Bronchial epithelial cell (primary cell): ENCODE data around the gene SEBOX. TPM values are rescaled to one million over a fixed set of nuclear protein-coding genes. Genes with fewer than 3 reads are reported as not detected.

ENCODE experiments used
- DNase-seq: peaks from one replicate; pipeline ENCODE4 v3.0.0-alpha.2; 2010; ENCODE audit warnings: low read depth
- FAIRE-seq: peaks from 2 replicates; lab custom pipeline; 2011; peaks lifted over from hg19 to GRCh38; lab: Jason Lieb, UNC
- H3K27me3 ChIP-seq: 2 replicates; pipeline ENCODE4 v1.5.1; 2011; ENCODE audit warnings: low read length; ENCODE audit not compliant: control insufficient read depth, insufficient read depth
- H3K36me3 ChIP-seq: 2 replicates; pipeline ENCODE4 v1.5.1; 2011; ENCODE audit warnings: low read length; ENCODE audit not compliant: control insufficient read depth, insufficient read depth
- H3K4me3 ChIP-seq: 2 replicates; pipeline ENCODE4 v1.5.1; 2011; ENCODE audit warnings: mild to moderate bottlenecking, low read depth, low read length, control low read depth
- CTCF ChIP-seq: IDR thresholded peaks from 2 replicates; pipeline ENCODE4 v1.5.1; 2011; ENCODE audit warnings: mild to moderate bottlenecking, moderate library complexity, low read length, control low read depth, inconsistent platforms; ENCODE audit not compliant: insufficient read depth, severe bottlenecking
- total RNA-seq: library from RNA; depleted of rRNA; stranded (reverse); fragments of >200 nt; gene quantifications from 2 replicates; pipeline ENCODE4 v1.2.1, GENCODE V29; 2014

Gene SEBOX
- total RNA-seq, 1 donor from 2014 or later, result not detected

GRCh38 chr17:28319598-28319935, 45.4 kb downstream of the SEBOX start:
- TF ChIP-seq CTCF, result no peak
- FAIRE-seq, result no peak

DNA sequence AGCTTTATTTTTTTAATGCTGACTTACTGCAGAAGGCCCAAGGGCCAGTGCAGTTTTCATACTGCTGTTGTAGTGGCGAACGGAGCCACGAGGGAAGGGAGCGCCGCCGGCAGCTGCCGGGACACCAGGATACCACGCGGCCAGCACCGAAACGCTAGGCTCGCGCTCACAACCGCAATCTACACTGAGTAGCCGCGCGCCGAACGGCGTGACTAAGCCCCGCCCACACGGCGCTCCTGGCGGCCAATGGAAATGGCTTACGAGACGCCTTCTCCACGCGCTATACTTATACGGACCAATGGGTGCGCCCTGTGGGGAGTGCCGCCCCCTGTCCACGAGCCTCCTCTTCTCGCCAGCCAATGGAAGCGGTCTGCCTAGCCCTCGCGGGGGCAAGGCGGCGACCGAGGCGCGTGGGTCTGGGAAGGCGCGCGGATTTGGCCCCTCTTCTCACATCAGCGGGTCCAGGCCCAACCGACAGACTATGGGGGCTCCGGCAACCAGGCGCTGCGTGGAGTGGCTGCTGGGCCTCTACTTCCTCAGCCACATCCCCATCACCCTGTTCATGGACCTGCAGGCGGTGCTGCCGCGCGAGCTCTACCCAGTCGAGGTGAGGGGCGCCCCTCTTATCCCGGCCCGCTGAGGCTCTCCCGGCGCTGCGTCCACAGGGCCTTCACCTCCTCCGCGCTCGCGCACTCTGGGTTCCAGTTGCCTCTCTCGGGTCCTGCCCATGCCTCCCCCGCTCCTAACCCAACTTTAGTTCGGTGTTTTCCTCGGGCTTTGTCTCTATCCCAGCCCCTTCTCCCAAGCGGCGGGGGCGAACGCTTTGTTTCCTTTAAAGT, 46.0 kb downstream of the SEBOX start, which contains the start of gene TMEM97:
TMEM97 (plus strand) TSS at position 442 of the 839 bp plus-strand sequence; CDS start at position 482, 40 bp downstream.
- DNase-seq (peak; percentile 90), FAIRE-seq (no peak)
- Histone ChIP-seq H3K4me3 (peak within 1 kb of the TSS; percentile 80), H3K27me3 (no peaks in the 10 kb centered on the region), H3K36me3 (no peaks in the 10 kb centered on the region)
- TF ChIP-seq CTCF, result peak; percentile 12

More at GRCh38 chr17:28319598-28319935, 45.4 kb downstream of the SEBOX start:
- no peak for DNase-seq
- Histone ChIP-seq H3K36me3 (no peaks in the 10 kb centered on the region), H3K27me3 (no peaks in the 10 kb centered on the region), H3K4me3 (peak overlapping the region; percentile 80)

GRCh38 chr17:28317966-28318758, 46.8 kb downstream of the SEBOX start:
- Histone ChIP-seq H3K4me3 (peak overlapping the region; percentile 80), H3K27me3 (no peaks in the 10 kb centered on the region), H3K36me3 (no peaks in the 10 kb centered on the region)
- TF ChIP-seq CTCF, result no peak
- peak; percentile 20 for DNase-seq
- FAIRE-seq, result no peak

GRCh38 chr17:28317099-28317965, 47.7 kb downstream of the SEBOX start:
- no peak for DNase-seq
- no peak for TF ChIP-seq CTCF
- no peak overlapping the region for H3K4me3 ChIP-seq
- no peaks in the 10 kb centered on the region for H3K36me3 ChIP-seq
- no peak for FAIRE-seq
- no peaks in the 10 kb centered on the region for H3K27me3 ChIP-seq

GRCh38 chr17:28315846-28316705, 48.9 kb downstream of the SEBOX start:
- no peak for DNase-seq
- no peak for TF ChIP-seq CTCF
- Histone ChIP-seq H3K4me3 (no peak overlapping the region), H3K27me3 (no peaks in the 10 kb centered on the region), H3K36me3 (no peaks in the 10 kb centered on the region)
- no peak for FAIRE-seq
